GM10266 (cell line): ENCODE results near the gene GPRC5B.

Experiments
- DNase-seq: peaks from one replicate; pipeline ENCODE4 v3.0.0; 2012; ENCODE audit errors: extremely low spot score
- CTCF ChIP-seq: IDR thresholded peaks from 2 replicates; pipeline ENCODE4 v1.5.1; 2012; ENCODE audit warnings: mild to moderate bottlenecking, low read depth; ENCODE audit not compliant: control insufficient read depth, insufficient read depth; ENCODE audit errors: missing control alignments

The GPRC5B gene

GRCh38 chr16:19812986-19813385 is 71.7 kb downstream of the GPRC5B start:
- no peak for TF ChIP-seq CTCF

GRCh38 chr16:19810817-19811731 is 73.6 kb downstream of the GPRC5B start:
- TF ChIP-seq CTCF, result no peak
- DNase-seq, result no peak

More at GRCh38 chr16:19812986-19813385, 71.7 kb downstream of the GPRC5B start:
- no peak for DNase-seq

- DNase-seq, result no peak
- TF ChIP-seq CTCF, result no peak
Observed at GRCh38 chr16:19809693-19810092, 75.0 kb downstream of the GPRC5B start.

GRCh38 chr16:19809121-19809635 is 75.5 kb downstream of the GPRC5B start:
- TF ChIP-seq CTCF, result no peak
- no peak for DNase-seq

- TF ChIP-seq CTCF, result no peak
- DNase-seq, result peak; percentile 19
Observed at GRCh38 chr16:19808061-19808641, 76.5 kb downstream of the GPRC5B start.
